CD1c-positive myeloid dendritic cell (primary cell): ENCODE data around the gene CSAD.
"Not testable (repeated sequence)": the region's sequence is repeated elsewhere in the genome, so short reads cannot be mapped to it uniquely, and the experiment has no call there.

Source experiments
- DNase-seq: peaks from one replicate; pipeline ENCODE4 v3.0.0-alpha.2; 2016; ENCODE audit errors: extremely low spot score

CSAD gene

DNA sequence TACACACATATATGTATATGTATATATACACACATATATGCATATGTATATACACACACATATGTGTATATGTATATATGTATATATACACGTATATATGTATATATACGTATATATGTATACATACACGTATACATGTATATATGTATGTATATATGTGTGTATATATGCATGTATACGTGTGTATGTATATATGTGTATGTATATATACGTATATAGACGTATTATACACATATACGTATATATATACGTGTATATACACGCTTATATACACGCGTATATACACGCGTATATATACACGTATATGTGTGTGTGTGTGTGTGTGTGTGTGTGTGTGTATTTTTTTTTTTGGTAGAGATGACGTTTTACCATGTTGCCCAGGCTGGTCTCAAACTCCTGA is 33.1 kb downstream of the CSAD start:
- no peak for DNase-seq

DNA sequence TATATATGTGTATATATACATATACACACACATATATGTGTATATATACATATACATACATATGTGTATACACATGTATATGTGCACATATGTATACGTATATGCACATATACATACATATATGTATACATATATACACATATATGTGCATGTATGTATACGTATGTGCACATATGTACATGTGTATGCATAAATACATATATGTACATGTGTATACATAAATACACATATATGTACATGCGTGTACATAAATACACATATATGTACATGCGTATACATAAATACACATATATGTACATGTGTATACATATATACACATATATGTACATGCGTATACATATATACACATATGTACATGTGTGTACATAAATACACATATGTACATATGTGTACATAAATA is 33.5 kb downstream of the CSAD start:
- no peak for DNase-seq

DNA sequence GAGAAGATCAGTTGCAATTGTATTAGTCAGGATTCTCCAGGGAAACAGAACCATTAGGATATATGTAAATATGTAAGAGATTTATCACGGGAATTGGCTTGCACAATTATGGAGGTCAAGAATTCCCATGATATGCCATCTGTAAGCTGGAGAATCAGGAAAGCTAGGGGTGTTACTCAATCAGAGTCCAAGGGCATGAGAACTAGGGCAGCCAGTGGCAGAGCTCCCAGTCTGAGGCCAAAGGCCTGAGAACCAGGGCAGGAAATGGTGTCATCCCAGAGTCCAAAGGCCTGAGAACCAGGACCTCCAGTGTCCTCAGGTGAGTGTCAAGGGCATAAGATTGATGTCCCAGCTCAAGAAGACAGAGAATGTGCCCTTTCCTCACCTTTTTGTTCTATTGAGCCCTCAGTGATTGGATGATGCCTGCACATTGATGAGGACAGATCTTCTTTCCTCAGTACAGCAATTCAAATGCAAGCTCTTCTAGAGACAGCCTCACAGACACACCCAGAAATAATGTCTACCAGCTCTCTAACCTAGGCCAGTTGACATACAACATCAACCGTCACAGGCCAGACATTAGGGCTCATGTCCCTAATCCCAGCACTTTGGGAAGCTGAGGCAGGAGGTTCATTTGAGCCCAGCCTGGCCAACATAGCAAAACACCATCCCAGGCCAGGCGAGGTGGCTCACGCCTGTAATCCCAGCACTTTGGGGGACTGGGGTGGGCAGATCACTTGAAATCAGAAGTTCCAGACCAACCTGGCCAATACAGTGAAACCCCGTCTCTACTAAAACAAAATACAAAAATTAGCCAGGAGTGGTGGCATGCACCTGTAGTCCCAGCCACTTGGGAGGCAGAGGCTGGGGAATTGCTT is 35.1 kb downstream of the CSAD start:
- no peak for DNase-seq

DNA sequence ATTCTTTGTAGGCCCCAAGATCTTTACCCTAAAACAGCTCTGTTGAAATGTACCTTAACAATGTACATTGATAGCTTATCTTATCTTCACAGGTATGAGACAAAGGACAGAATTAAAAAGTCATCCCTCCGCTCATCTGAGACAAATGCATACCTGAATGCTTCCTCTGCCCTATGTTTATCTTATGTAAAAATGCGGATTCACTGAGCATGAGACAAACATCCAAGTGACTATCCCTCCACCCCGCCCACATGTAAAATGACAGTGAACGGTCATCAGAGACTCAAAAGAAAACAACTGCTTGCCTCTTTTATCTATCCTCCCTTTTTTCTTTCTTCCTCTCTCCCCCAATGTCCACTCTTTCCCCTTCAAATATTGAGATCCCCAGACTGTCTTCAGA is 37.4 kb downstream of the CSAD start:
- no peak for DNase-seq

DNA sequence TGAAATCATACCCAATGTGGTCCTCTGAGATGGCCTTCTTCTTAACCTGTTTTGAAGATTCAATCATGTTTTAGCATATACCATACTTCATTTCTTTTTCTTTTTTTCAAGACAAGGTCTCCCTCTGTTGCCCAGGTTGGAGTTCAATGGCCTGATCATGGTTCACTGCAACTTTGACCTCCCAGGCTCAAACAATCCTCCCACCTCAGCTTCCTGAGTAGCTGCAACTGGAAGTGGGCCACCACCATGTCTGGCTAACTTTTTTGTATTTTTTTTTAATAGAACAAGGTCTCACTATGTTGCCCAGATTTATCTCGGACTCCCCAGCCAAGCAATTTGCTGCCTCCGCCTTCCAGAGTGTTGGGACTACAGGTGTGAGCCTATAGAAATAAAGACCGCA is 47.0 kb downstream of the CSAD start:
- no peak for DNase-seq

DNA sequence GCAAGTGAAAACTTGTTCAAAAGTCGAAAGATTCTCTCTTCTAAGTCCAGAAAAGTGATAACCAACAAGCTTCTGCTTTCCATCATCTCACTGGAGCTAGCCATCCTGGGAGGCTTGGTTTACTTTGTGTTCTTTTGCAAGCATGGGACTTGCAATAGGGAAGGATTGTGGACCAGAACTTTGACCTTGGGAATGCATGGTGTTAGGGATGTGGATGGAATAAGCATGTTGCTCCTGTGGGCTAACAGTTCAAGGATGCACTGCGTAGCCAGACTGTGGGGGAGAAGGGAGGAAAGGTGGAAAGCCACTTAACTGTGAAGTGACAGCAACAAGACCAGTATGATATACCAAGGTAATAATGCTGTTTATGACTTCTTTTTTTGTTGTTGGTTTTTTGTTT is 48.9 kb downstream of the CSAD start:
- no peak for DNase-seq

DNA sequence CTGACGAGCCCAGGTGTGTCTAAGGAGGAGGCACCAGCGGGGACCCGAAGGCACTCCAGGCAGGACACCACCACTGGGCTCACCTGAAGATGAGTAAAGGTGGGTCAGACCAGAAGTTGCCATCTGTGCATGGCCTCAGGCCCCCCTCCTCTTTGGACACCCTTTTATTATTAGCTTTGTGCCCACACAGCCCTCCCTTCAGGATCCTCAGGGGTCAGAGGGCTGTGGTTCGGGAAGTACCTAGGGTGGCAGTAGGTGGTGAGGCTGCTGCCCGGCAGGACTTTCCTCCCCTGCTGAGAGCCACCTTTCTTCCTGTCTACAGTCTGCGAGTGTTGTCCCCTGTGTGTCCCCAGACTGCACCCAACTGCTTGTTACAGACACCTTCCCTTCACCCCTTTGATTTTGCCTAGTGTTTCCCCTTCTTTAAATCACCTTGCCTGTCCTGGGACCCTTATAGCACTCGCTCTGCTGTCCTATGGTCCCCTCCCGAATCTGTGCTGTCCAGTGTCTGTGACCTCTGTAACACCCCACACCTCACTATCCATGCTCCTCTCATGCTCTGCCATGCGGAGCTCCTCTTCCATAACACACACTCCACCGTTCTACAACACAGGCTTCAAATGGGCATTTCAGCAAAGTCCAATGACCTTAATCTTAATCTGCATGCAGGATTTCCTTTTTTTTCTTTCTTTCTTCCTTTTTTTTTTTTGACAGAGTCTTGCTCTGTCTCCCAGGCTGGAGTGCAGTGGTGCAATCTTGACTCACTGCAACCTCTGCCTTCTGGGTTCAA is 51.8 kb downstream of the CSAD start:
- DNase-seq, result no peak

DNA sequence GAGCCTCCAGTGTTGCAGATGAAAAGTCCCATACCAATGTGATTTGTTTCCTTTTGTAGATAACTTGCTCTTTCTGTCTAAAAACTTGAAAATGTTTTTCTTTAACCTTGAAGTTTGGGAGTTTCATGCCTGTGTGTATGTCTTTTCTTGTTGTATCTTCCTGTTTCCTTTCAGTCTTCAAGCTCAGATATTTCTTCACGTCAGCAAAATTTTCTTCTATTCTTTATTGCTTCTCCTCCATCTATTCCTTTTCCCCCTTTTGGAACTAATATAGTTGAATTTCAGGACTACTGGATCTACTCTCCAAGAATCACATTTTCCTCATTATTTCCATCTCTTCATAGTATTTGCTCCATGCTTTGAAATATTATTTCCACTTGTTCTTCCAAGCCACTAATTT is 53.6 kb downstream of the CSAD start:
- DNase-seq, result no peak

DNA sequence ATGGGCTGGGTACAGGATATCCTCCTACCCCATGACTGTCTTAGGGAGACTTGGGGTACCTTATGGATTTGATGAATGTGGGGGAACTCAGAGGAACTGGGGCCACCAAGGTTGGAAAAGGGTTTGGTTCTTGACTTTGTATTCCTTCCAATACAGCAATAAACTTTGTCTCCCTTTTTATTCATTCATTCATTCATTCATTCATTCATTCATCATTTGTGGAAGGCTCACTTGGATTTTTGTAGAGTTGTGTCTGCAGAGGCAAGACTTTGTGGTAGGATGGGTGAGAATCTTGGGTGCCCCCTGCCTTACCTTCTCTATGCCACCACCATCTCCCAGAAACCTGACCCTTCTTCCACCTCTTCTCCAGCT is 56.4 kb downstream of the CSAD start:
- no peak for DNase-seq

DNA sequence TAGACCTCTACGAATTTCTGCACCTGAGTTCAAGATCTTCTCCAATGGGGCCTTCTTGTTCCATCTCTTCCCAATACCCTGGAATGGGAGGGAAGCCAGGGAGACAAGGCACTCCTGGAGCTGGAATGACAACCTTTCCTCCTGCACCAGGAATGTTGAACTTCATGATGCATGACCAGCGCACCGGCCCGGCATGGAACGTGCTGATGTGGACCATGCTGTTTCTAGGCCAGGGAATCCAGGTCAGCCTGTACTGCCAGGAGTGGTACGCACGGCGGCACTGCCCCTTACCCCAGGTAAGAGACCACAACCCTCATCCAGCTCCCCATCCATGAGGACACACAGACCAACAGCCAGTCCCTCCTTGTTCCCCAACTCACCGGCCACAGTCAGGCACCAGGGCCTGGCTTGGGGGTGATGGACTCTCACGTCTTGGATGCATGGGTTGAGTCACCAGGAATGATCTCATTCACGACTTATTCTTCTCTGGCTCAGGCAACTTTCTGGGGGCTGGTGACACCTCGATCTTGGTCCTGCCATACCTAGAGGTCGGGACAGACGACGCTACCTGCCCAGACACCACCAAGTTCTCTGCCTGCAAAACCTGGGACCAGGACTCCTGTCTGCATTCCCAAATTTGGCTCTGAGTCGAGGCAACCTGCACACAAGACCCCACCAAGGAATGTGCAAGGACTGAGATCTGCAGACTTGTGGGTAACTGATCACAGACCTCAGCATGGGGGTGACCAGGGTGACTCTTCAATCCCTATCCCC is 57.0 kb downstream of the CSAD start:
- no peak for DNase-seq

DNA sequence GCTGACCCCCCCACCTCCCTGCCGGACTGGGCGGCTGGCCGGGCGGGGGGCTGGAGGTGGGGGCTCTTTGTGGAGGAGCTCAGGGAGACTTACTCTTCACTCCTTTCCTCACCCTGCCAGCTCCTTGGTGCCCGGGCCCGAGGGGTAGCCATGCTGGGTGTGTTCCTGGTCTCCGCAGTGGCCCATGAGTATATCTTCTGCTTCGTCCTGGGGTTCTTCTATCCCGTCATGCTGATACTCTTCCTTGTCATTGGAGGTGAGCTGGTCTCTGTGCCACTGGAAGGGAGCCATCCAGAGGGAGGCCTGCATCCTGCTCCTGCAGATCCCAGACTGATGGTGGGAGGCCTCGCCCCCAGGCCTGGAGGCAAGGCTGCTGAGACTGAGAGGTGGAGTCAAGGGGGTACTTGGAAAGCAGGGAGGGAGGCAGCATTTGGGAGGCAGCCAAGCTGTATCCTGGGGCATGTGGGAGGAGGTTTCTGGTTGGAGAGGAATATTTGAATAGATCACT is 57.7 kb downstream of the CSAD start:
- DNase-seq, result no peak

DNA sequence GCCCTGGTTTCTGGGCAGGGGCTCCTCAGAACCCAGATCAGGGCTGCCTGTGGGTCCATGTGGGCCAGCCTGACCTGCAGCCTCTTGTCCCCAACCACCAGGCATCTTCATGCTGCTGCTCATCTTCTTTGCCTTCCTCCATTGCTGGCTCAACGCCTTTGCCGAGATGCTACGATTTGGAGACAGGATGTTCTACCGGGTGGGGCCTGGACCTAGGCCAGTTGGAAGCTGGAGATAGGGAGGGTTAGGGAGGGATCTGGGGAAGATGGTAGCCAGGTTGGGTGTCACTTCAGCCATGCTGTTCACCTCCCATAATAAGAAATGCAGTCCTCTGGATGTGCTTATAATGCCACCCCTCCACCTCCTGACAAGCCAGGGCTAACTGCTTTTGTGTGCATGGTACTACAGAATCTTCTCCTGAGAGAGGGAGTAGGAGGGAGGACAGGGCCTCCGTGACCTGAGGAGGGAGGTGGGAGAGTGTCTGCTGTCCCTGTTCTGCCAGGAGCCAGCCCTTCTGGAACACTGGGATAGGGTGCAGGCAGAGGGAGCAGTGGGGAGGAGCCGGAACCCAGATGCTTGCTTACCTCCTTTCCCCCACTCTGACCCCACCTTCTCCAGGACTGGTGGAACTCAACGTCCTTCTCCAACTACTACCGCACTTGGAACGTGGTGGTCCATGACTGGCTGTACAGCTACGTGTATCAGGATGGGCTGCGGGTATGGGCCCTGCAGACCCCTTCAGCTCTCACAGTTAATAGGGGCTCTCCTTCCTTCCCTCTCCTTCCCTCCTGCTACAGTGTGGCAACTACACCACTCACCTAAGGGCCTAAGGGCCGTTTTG is 59.8 kb downstream of the CSAD start:
- no peak for DNase-seq

DNA sequence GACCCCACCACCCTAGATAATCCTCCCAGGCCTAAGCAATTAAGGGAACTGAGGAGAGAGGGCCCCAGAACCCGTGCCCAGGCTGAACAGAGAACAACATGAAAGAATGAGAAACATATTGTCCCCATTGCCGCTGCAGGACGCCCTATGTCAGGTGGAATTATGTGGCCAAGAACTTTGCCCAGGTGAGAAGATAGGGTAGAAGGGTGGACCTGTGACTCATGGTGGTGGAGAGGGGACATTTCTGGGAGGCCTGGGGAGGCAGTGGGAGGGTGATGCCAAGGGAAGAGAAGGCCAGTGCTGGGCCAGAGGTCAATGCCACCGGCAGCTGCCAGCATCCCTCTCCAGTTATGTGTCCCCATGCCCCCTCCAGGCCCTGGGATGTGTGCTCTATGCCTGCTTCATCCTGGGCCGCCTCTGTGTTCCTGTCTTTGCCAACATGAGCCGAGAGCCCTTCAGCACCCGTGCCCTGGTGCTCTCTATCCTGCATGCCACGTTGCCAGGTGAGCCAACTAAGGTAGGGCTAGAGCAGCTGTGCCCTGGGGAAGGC is 61.9 kb downstream of the CSAD start:
- DNase-seq, result no peak

DNA sequence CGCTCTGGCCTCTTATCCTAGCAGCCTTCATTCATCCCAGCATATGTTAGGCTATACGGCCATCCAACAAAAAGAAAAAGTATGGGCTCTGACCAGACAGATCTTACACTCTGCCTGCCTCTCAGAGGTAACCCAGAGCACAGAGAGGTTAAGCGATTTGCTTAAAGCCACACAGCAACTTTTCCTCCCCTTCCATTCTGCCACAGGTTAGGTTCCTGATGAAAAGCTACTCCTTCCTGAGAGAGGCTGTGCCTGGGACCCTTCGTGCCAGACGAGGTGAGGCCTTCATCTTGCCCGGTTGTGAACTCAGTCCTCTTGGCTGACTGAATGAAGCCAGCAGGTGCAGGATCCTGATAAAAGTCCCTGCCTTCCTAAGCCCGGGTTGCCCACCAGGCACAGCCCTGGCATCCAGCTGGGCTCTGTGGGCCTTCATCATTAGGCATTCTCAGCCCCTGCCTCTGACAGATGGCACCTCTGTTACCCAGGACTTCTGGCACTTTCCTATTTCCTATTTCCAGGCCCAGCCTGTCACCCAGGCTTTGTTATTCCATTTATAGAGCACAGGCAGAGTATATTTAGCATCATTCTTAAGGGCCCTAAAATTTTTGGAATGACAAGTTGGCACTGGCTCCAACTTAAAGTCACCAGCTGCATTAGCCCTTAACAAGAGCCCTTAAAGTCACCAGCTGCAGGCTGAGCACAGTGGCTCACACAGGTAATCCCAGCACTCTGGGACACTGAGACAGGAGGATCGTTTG is 64.7 kb downstream of the CSAD start:
- no peak for DNase-seq

DNA sequence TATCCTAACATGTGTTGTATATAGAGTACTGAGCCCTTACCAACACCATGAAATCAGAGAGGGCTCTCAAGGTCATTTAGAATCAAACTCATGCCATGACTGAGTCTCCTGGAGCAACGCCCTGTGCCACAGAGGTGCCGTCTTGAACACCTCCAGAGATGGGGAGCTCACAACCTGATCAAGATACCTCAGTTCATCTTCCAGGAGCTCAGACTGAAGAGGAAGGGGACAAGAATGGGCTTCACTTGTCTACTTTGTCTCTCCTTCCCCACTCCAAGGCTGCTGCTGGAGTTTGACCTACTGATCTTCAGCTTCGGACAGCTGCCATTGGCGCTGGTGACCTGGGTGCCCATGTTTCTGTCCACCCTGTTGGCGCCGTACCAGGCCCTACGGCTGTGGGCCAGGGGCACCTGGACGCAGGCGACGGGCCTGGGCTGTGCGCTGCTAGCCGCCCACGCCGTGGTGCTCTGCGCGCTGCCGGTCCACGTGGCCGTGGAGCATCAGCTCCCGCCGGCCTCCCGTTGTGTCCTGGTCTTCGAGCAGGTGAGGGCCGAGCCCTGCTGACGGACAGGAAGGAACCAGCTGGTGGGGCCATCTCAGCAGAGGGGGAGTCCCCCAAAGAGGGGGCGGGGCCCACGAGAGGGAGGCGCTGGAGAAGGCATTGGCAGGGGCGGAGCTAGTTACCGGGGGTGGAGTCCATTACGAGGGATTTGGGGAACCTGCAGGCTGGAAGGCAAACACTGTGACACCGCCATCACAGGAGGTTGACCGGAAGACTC is 65.4 kb downstream of the CSAD start:
- no peak for DNase-seq

DNA sequence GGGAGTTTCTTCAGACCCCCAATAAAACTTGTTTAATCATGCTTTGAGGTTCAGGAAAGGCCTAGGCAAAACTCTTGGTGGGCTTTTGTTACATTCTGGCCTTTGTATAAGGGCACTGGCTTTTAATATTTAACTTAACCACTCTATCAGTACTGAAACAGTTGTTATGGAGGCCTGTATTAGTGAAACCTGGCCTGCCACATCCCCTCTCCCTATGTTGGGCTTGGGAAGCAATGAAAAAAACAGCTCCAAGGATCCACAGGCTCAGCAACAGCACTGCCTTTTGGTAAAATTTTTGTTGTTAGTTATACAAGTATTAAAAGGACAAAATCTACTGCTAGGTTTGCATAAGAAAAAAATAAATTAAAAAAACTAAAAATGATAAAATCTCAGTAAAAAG is 66.8 kb downstream of the CSAD start:
- DNase-seq, result no peak

DNA sequence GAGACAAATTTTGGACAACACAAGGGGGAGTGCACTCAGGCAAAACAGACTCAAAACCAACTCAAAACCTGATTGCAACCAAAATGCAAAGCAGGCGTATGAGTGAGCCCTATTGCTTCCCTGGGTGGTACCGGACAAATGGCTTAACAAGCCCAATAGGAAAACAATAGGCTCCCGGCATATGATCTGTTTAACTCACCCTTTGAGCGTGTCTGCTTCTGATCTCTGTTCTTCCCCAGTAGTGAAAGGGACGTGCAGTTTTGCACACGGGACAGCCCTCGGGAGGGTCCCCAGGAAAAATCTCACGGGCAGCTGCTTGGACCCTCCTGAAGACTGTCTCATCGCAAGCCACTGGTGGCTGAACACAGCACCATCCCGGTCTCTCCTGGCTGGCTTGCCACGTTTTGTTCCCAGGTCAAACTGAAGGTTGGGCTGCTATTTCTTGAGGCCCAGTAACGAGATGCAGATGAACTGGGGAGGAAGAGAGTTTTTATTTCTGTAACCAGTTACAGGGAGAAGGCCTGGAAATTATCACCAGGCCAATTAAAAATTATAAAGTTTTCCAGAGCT is 67.5 kb downstream of the CSAD start:
- no peak for DNase-seq

DNA sequence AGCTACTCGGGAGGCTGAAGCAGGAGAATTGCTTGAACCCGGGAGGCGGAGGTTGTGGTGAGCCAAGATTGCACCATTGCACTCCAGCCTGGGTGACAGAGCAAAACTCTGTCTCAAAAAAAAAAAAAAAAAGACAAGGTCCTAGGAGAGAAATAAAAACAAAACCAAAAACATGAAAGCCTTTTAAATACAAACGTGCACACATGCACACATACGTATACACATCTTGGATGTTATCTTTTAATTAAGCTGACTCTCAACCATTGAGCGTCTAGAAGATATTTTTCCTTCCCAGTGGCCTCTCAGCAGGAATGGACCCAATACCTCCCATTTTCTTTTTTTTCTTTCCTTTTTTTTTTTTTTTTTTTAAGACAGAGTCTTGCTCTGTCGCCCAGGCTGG is 68.3 kb downstream of the CSAD start:
- DNase-seq, result not testable (repeated sequence)
